ENCODE results near the gene NLRP6. TPM values are rescaled to one million over a fixed set of nuclear protein-coding genes. Genes with fewer than 3 reads are reported as not detected.
"Not testable (repeated sequence)": the region's sequence is repeated elsewhere in the genome, so short reads cannot be mapped to it uniquely, and the experiment has no call there.

The NLRP6 gene
- total RNA-seq, 1 experiment from 2014 or later: not detected

DNA sequence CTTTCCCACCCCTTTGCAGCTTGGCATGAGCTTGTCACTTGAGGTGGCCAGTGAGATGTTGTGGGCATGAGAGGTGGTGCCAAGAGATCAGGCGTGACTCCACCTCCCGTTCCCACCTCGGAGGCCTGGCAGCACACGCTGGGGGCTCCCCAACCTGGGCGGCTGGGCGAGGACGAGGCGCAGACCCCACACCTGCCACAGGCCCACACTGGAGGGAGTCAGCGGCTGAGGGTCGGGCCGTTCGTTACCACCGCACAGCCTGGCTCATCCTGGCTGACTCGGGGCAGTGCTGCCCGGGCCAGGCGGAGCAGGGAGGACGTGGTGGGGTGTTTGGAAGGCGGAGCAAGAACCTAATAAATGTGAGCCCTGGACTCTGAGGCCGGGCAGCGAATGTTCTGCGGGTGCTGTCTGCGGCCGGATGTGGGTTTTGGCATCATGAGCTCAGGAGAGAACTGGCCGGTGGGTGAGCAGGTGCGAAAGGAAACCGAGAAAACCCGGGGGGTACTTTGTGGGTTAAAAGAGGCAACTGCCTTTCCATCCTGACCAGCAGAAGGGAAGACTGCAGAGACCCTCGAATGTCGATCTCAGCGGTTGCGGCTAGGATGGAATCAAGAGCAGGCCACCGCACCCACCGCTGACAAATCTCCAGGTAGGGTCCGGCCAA is 52.6 kb downstream of the NLRP6 start:
- ChIA-PET POLR2A (ENCODE audit: low non-redundant PET) (no interaction called here), CTCF (no interaction called here)
- peaks cover 15% of the 10 kb centered on the region for H3K4me1 ChIP-seq (ENCODE audit: insufficient read depth, low read length, poor library complexity, severe bottlenecking)
- H3K27me3 ChIP-seq (replicated peaks; ENCODE audit: insufficient read depth, low read depth, low read length, poor library complexity): no peaks in the 10 kb centered on the region
- no peak overlapping the region for H3K4me3 ChIP-seq (ENCODE audit: low read depth, low read length, poor library complexity, severe bottlenecking)
- no peaks in the 10 kb centered on the region for H3K36me3 ChIP-seq (ENCODE audit: insufficient read depth, low read length, poor library complexity, severe bottlenecking)
- no TSS peak for BruUV-seq (replicated peaks)
- no peaks in the 10 kb centered on the region for H3K9me3 ChIP-seq (ENCODE audit: low read depth, low read length, poor library complexity, severe bottlenecking)
- intact Hi-C loops (cut with micrococcal nuclease; ENCODE audit: unreplicated experiment): no loop called here
- TF ChIP-seq CTCF (conservative IDR thresholded peaks at IDR 0.05; ENCODE audit: low read depth, low read length) (no peak), EZH2 (IDR thresholded peaks at IDR 0.05; ENCODE audit: borderline replicate concordance, low read depth, low read length, poor library complexity, severe bottlenecking) (no peak)
- no peak overlapping the region for H3K27ac ChIP-seq (ENCODE audit: low read depth, low read length, poor library complexity, severe bottlenecking)
- DNase-seq (ENCODE audit: low spot score): no peak

- TF ChIP-seq CTCF (conservative IDR thresholded peaks at IDR 0.05; ENCODE audit: low read depth, low read length) (no peak), EZH2 (IDR thresholded peaks at IDR 0.05; ENCODE audit: borderline replicate concordance, low read depth, low read length, poor library complexity, severe bottlenecking) (no peak)
- ChIA-PET POLR2A (ENCODE audit: low non-redundant PET) (no interaction called here), CTCF (no interaction called here)
- Histone ChIP-seq H3K36me3 (ENCODE audit: insufficient read depth, low read length, poor library complexity, severe bottlenecking) (no peaks in the 10 kb centered on the region), H3K27me3 (replicated peaks; ENCODE audit: insufficient read depth, low read depth, low read length, poor library complexity) (no peaks in the 10 kb centered on the region), H3K9me3 (ENCODE audit: low read depth, low read length, poor library complexity, severe bottlenecking) (no peaks in the 10 kb centered on the region), H3K4me3 (ENCODE audit: low read depth, low read length, poor library complexity, severe bottlenecking) (no peak overlapping the region), H3K4me1 (ENCODE audit: insufficient read depth, low read length, poor library complexity, severe bottlenecking) (peaks cover 19% of the 10 kb centered on the region), H3K27ac (ENCODE audit: low read depth, low read length, poor library complexity, severe bottlenecking) (no peak overlapping the region)
- DNase-seq (ENCODE audit: low spot score): no peak
- intact Hi-C loops (cut with micrococcal nuclease; ENCODE audit: unreplicated experiment): no loop called here
- no TSS peak for BruUV-seq (replicated peaks)
Observed at GRCh38 chr11:331358-332060, 53.3 kb downstream of the NLRP6 start.

- CTCF ChIA-PET: no interaction called here
- POLR2A ChIA-PET (ENCODE audit: low non-redundant PET): no interaction called here
- Histone ChIP-seq H3K36me3 (ENCODE audit: insufficient read depth, low read length, poor library complexity, severe bottlenecking) (no peaks in the 10 kb centered on the region), H3K4me3 (ENCODE audit: low read depth, low read length, poor library complexity, severe bottlenecking) (no peak overlapping the region), H3K27ac (ENCODE audit: low read depth, low read length, poor library complexity, severe bottlenecking) (no peak overlapping the region), H3K27me3 (replicated peaks; ENCODE audit: insufficient read depth, low read depth, low read length, poor library complexity) (no peaks in the 10 kb centered on the region), H3K4me1 (ENCODE audit: insufficient read depth, low read length, poor library complexity, severe bottlenecking) (peaks cover 14% of the 10 kb centered on the region), H3K9me3 (ENCODE audit: low read depth, low read length, poor library complexity, severe bottlenecking) (no peaks in the 10 kb centered on the region)
- no peak for DNase-seq (ENCODE audit: low spot score)
- BruUV-seq (replicated peaks): no TSS peak
- TF ChIP-seq EZH2 (IDR thresholded peaks at IDR 0.05; ENCODE audit: borderline replicate concordance, low read depth, low read length, poor library complexity, severe bottlenecking): no peak
- TF ChIP-seq CTCF (conservative IDR thresholded peaks at IDR 0.05; ENCODE audit: low read depth, low read length): no peak
- intact Hi-C loops (cut with micrococcal nuclease; ENCODE audit: unreplicated experiment): no loop called here
Observed at GRCh38 chr11:332651-333480, 54.7 kb downstream of the NLRP6 start.

GRCh38 chr11:333616-334263 is 55.5 kb downstream of the NLRP6 start:
- H3K9me3 ChIP-seq (ENCODE audit: low read depth, low read length, poor library complexity, severe bottlenecking); H3K4me3 ChIP-seq (ENCODE audit: low read depth, low read length, poor library complexity, severe bottlenecking); H3K27ac ChIP-seq (ENCODE audit: low read depth, low read length, poor library complexity, severe bottlenecking); DNase-seq (ENCODE audit: low spot score); POLR2A ChIA-PET (ENCODE audit: low non-redundant PET); H3K36me3 ChIP-seq (ENCODE audit: insufficient read depth, low read length, poor library complexity, severe bottlenecking); CTCF ChIA-PET; intact Hi-C loops (cut with micrococcal nuclease; ENCODE audit: unreplicated experiment); BruUV-seq (replicated peaks); H3K27me3 ChIP-seq (replicated peaks; ENCODE audit: insufficient read depth, low read depth, low read length, poor library complexity): not testable (repeated sequence)
- H3K4me1 ChIP-seq (ENCODE audit: insufficient read depth, low read length, poor library complexity, severe bottlenecking): peaks cover 14% of the 10 kb centered on the region

Data from A673 (cell line).